Measurements from ENCODE around the gene MYL10. TPM values are rescaled to one million over a fixed set of nuclear protein-coding genes. Genes with fewer than 3 reads are reported as not detected.

MYL10 gene
- total RNA-seq, 1 donor, result not detected

- no peak overlapping the region for H3K4me3 ChIP-seq (ENCODE audit: low read depth, low read length)
- no peak for TF ChIP-seq CTCF (IDR thresholded peaks at IDR 0.05; ENCODE audit: insufficient read depth, low read depth, low read length)
- DNase-seq (ENCODE audit: low read depth), result no peak
These were observed 29.9 kb downstream of the MYL10 start for GRCh38 chr7:101598986-101599771.

DNA sequence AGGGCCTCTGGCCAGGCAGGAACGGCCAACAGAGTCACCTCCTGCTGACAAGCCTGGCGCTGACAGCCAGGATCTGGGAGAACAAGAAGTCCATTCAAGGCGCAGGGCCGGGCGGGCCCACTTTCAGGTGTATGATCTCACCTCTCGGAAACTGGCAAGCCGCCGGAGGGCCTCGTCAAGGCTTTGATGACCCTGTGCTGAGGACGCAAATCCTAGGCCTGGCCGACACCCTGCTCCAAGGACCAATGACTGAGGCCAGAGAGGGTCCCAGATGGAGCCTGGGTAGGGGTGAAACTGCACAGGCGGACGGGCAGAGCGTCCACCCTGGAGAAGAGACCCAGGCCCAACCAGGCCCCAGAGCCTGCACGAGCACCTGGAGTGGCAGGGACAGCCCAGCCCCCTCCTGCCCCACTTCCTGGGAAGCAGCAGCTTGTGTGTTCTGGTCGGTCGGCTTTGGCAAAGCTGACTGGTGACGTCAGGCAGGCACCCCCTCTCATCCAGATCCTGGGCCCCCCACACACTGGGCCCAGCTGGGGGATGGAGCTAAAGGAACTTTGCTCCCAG is 30.6 kb downstream of the MYL10 start:
- no peak overlapping the region for H3K4me3 ChIP-seq (ENCODE audit: low read depth, low read length)
- TF ChIP-seq CTCF (IDR thresholded peaks at IDR 0.05; ENCODE audit: insufficient read depth, low read depth, low read length), result no peak
- no peak for DNase-seq (ENCODE audit: low read depth)

DNA sequence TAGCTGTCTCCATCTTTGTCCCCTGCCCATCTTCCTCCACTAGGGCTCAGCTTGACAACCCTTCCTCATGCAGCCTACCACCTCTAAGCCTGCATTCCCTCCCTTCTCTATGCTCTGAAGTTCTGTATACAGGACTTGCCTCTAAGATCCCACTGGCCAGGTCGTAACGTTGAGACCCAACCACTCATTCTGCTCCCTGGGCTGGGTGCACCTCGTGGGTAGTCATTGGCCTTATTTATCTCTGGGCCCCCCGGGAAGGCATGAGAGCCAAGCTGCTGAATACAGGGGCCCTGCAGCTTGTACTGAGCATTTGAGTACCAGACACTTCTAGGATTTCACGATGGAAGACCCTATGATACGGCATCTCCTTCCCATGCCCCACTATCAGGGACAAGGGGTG is 31.2 kb downstream of the MYL10 start:
- H3K4me3 ChIP-seq (ENCODE audit: low read depth, low read length), result no peak overlapping the region
- TF ChIP-seq CTCF (IDR thresholded peaks at IDR 0.05; ENCODE audit: insufficient read depth, low read depth, low read length), result no peak

GRCh38 chr7:101596898-101597297 is 32.2 kb downstream of the MYL10 start:
- no peak for TF ChIP-seq CTCF (IDR thresholded peaks at IDR 0.05; ENCODE audit: insufficient read depth, low read depth, low read length)
- no peak for DNase-seq (ENCODE audit: low read depth)
- H3K4me3 ChIP-seq (ENCODE audit: low read depth, low read length), result no peak overlapping the region

More for the DNA sequence above, 31.2 kb downstream of the MYL10 start:
- DNase-seq (ENCODE audit: low read depth), result no peak

DNA sequence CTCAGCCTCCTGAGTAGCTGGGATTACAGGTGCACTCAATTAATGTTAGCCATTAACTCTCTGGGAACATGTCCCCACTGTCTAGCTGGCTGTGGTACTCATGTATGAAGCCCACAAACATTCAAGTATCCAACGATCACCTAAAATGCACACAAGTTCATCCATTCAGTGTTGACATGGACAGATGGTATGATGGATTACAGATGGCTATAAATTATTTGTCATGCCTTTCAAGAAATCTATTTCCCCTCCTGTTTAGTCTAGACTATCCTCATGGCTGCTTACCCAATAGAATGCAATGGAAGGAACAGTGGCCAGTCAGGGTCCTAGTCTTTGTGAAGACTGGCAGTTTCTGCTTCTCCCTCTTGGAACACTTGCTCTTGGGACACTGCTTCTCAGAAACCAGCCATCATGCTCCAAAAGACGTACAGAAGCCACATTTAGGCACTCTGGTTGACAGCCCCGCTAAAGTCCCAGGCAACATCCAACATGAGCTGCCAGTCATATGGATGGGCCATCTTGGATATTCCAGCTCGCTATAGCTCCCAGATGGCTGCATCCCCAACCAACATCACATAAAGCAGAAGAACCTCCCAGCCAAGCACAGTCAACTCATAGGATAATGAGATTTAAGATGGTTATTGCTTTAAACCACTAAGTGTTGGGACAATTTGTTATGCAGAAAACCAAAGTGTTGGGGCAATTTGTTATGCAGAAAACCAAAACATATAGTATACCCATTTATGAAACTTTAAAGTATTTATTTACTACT is 33.1 kb downstream of the MYL10 start:
- TF ChIP-seq CTCF (IDR thresholded peaks at IDR 0.05; ENCODE audit: insufficient read depth, low read depth, low read length), result no peak

GRCh38 chr7:101595246-101595645 is 33.9 kb downstream of the MYL10 start:
- no peak for DNase-seq (ENCODE audit: low read depth)
- no peak for TF ChIP-seq CTCF (IDR thresholded peaks at IDR 0.05; ENCODE audit: insufficient read depth, low read depth, low read length)
- H3K4me3 ChIP-seq (ENCODE audit: low read depth, low read length), result no peak overlapping the region

More for the DNA sequence above, 33.1 kb downstream of the MYL10 start:
- no peak for DNase-seq (ENCODE audit: low read depth)
- no peak overlapping the region for H3K4me3 ChIP-seq (ENCODE audit: low read depth, low read length)
